A673 (cell line): ENCODE measurements around the gene KRTAP10-5.

Source experiments
- CTCF ChIP-seq: fragments of 300-800, 200-600 bp; sonication (generic); conservative IDR thresholded peaks from 2 replicates; pipeline ENCODE4 v1.5.1; 2017; ENCODE audit warnings: low read depth, mild to moderate bottlenecking, antibody characterized with exemption, low read length, moderate library complexity, mixed read lengths
- EZH2 ChIP-seq: fragments of 200-600 bp; sonication (generic); IDR thresholded peaks from 2 replicates; pipeline ENCODE4 v1.6.1; 2017; ENCODE audit warnings: borderline replicate concordance, low read depth, mild to moderate bottlenecking, mixed read lengths, antibody characterized with exemption, low read length; ENCODE audit not compliant: poor library complexity, severe bottlenecking

GRCh38 chr21:44583089-44583799 is 2.8 kb upstream of the KRTAP10-5 start:
- TF ChIP-seq EZH2, result no peak
- no peak for TF ChIP-seq CTCF
